Spleen (tissue), 11 donors: ENCODE results near the gene TOMM40L. TPM values are rescaled to one million over a fixed set of nuclear protein-coding genes. Genes with fewer than 3 reads are reported as not detected.

ENCODE experiments used
- DNase-seq: peaks from one replicate; pipeline ENCODE4 v3.0.0-alpha.2; 2020
- H3K27ac ChIP-seq, 8 donors: fragments of 200-600 bp; sonication (generic) in 7 of 8; 1 replicate in 4 of 8; 2 replicates in 4 of 8; pipeline versions ENCODE4 v1.5.0 to v1.8.0; 2016 to 2021; ENCODE audit warnings: inconsistent platforms in 4 of 8, mild to moderate bottlenecking in 4 of 8, moderate library complexity in 1 of 8
- H3K27me3 ChIP-seq, 7 donors: fragments of 200-600 bp; sonication (generic) in 6 of 7; replicated peaks in 1 of 7; 1 replicate in 4 of 7; 2 replicates in 3 of 7; pipeline versions ENCODE4 v1.5.0 to v1.8.0; 2016 to 2021; ENCODE audit warnings: inconsistent platforms in 3 of 7, mild to moderate bottlenecking in 1 of 7
- H3K36me3 ChIP-seq, 6 donors: fragments of 200-600 bp; sonication (generic) in 5 of 6; 1 replicate in 4 of 6; 2 replicates in 2 of 6; pipeline versions ENCODE4 v1.5.0 to v1.8.0; 2016 to 2021; ENCODE audit warnings: inconsistent platforms in 2 of 6
- H3K4me1 ChIP-seq, 6 donors: fragments of 200-600 bp; sonication (generic) in 5 of 6; 1 replicate in 3 of 6; 2 replicates in 3 of 6; pipeline versions ENCODE4 v1.5.0 to v1.8.0; 2016 to 2021; ENCODE audit warnings: inconsistent platforms in 3 of 6
- H3K4me3 ChIP-seq, 8 donors: fragments of 200-600 bp; sonication (generic) in 7 of 8; 1 replicate in 4 of 8; 2 replicates in 4 of 8; pipeline versions ENCODE4 v1.5.0 to v1.8.0; 2016 to 2021; ENCODE audit warnings: inconsistent platforms in 4 of 8, mild to moderate bottlenecking in 4 of 8, moderate library complexity in 2 of 8
- H3K9me3 ChIP-seq, 8 donors: fragments of 200-600 bp; sonication (generic) in 7 of 8; 1 replicate in 4 of 8; 2 replicates in 4 of 8; pipeline versions ENCODE4 v1.5.0 to v1.8.0; 2016 to 2021; ENCODE audit warnings: inconsistent platforms in 4 of 8
- CTCF ChIP-seq, 11 experiments: fragments of 200-600 bp in 7 of 11; fragments of 450-650 bp in 4 of 11; sonication (generic) in 4 of 11; IDR thresholded peaks in 8 of 11; conservative IDR thresholded peaks in 3 of 11; 1 replicate in 7 of 11; 2 replicates in 4 of 11; pipeline versions ENCODE4 v1.4.0 to v1.8.0; 2016 to 2021; ENCODE audit warnings: antibody characterized with exemption in 11 of 11, inconsistent platforms in 4 of 11, mild to moderate bottlenecking in 1 of 11
- POLR2A ChIP-seq, 3 donors: fragments of 450-650 bp; IDR thresholded peaks; one replicate each; pipeline ENCODE4 v1.5.1; 2017; ENCODE audit warnings: antibody characterized with exemption in 3 of 3, mild to moderate bottlenecking in 1 of 3
- POLR2AphosphoS5 ChIP-seq, 3 donors: sonication (generic); formaldehyde crosslinking; IDR thresholded peaks; one replicate each; pipeline ENCODE4 v1.5.1; 2017; ENCODE audit warnings: antibody characterized with exemption in 3 of 3
- WGBS, 5 donors: extraction: QIAGEN DNeasy Blood & Tissue Kit in 3 of 5; methylation state at CpG; one replicate each; pipeline versions ENCODE4 v1.1.5 to v1.1.7; 2013 to 2018; 5-methylcytosine and 5-hydroxymethylcytosine counted together
- intact Hi-C: fragments of 100-400 bp; cut with DNase I; formaldehyde crosslinking; loops from one replicate; pipeline ENCODE4 v1.15.0; 2023; ENCODE audit warnings: low total_unique reads
- polyA plus RNA-seq, 3 donors: library from polyadenylated mRNA; stranded (reverse); fragments of 200-250 nt; gene quantifications; one replicate each; pipeline ENCODE4 v1.2.1, GENCODE V29; 2013
- total RNA-seq, 7 donors: library from RNA; depleted of rRNA in 3 of 7; stranded (reverse); fragments of >200 nt in 3 of 7; fragmentation: NEBNext Ultra II Directional in 4 of 7; extraction: Animal tissue kit (Norgen Biotek cat#: 25700) in 4 of 7; gene quantifications; one replicate each; pipeline versions ENCODE4 v1.1.0 to v1.2.1, GENCODE V29; 2016 to 2021
- donor health status: healthy with polysubstance abuse.
- donor health status: DM: no; HTN: no; CAD: no; lungs with moderate emphysema.
- donor health status: DM: no; HTN: no; CAD: no.
- donor health status: Bipolar disorder and iron deficiency.
- donor health status: healthy.
- donor health status: DM: no; HTN: no; CAD: no.
- donor health status: DM: yes; HTN: yes; CAD: no.

The TOMM40L gene
- total and polyA plus RNA-seq, 10 donors, result 6.2 to 15.3 (median 9.5) TPM

DNA sequence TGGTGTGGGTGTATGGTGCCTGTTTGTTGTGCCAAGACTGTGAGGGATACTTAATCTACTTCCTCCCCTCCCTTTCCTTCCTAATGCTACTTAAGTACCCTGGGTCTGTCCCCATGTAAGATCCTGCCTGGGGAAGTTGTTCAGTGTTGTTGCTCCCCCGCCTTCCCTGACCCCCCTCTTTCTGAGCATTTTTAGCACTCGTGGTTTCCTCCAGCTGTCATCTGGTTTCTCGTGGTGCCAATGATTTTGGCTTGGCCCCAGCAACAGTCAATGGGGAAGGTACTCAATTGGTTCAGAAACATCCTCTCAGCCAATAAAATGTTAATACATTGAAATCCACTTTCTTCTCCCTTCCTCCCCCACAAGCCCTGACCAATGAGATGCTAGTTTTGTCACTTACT, 40.6 kb upstream of the TOMM40L start:
- intact Hi-C loops, result no loop called here

DNA sequence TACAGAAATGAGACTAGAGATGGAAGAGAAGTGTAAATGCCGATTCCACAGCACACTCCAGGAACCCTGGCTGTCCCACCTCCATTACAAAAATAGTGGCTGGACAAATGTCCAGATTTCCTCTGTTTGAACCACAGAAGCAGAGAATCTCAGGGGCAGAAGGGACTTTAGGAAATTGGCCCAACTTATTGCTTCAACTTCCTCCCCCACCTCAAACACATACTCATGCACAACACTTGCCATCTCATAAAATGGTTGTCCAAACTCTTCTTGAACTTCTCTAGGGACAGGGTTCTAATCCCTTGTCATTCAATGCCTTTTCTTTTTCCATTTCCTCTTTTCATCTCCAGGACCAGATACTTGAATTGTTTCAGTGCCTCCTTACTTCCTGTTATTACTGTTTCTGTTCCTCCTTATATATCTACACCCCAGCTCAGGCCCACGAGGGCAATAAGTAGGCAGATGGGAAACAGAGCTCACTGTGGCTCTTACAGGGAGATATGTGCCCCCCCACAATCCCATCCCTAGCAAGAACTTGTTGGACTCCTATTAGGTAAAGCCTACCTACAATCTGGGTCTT, 40.0 kb upstream of the TOMM40L start:
- peak overlapping the region; percentile 76 to 92 (median 91) for H3K27ac ChIP-seq
- H3K36me3 ChIP-seq, result peaks cover 0 to under 1% (median 0%) of the 10 kb centered on the region in 6 donors
- TF ChIP-seq POLR2A (IDR thresholded peaks at IDR 0.05) (peak in 1 of 3 donors; percentile 18), CTCF (IDR thresholded peaks at IDR 0.05 in 8 of 11, conservative IDR thresholded peaks at IDR 0.05 in 3 of 11) (peak in 1 of 11 experiments; percentile 4), POLR2AphosphoS5 (IDR thresholded peaks at IDR 0.05) (peak in 1 of 3 donors; percentile 41)
- 0 to 7% (median 1%) methylated on average over 2 of the region's 2 CpGs for WGBS, 5 donors
- intact Hi-C loops, result no loop called here
- DNase-seq, result peak; percentile 72
- H3K4me1 ChIP-seq, result peaks cover 50 to 94% (median 84%) of the 10 kb centered on the region in 6 donors
- H3K4me3 ChIP-seq, result peak overlapping the region in 2 of 8 donors; percentile 25 to 56
- H3K9me3 ChIP-seq, result no peaks in the 10 kb centered on the region
- no peaks in the 10 kb centered on the region for H3K27me3 ChIP-seq

More for the DNA sequence above, 40.6 kb upstream of the TOMM40L start:
- H3K36me3 ChIP-seq, result no peaks in the 10 kb centered on the region
- WGBS, 5 donors, result 0 to 1% (median 0%) methylated on average over 3 of the region's 3 CpGs
- H3K9me3 ChIP-seq, result no peaks in the 10 kb centered on the region
- peak overlapping the region in 3 of 8 donors; percentile 25 to 56 (median 26) for H3K4me3 ChIP-seq
- H3K4me1 ChIP-seq, result peaks cover 50 to 94% (median 86%) of the 10 kb centered on the region in 6 donors
- TF ChIP-seq POLR2A (IDR thresholded peaks at IDR 0.05) (no peak), POLR2AphosphoS5 (IDR thresholded peaks at IDR 0.05) (peak in 2 of 3 donors; percentile 26 to 81), CTCF (IDR thresholded peaks at IDR 0.05 in 8 of 11, conservative IDR thresholded peaks at IDR 0.05 in 3 of 11) (no peak)
- DNase-seq, result peak; percentile 88
- H3K27ac ChIP-seq, result peak overlapping the region; percentile 76 to 92 (median 91)
- no peaks in the 10 kb centered on the region for H3K27me3 ChIP-seq

DNA sequence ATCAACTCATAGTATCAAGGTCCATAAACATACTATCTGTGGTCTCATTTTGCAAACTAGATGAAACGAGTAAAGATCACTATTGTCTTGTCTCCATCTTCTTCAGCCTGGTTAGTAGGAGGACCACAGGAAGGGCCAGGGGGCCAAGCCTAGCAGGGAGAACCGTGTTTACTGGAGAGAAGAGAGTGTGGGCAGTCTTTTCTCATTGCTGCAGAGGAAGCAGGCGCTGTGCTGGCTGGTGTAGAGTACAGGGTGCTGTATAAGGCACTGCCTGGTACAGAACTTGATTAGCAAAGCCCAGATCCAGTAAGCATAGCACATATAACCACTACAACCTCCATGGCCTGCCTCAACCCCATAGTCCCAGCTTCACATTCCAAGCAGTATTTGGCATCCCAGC, 38.5 kb upstream of the TOMM40L start:
- intact Hi-C loops, result no loop called here
- DNase-seq, result peak; percentile 77
- H3K36me3 ChIP-seq, result peaks cover 0 to 8% (median 0%) of the 10 kb centered on the region in 6 donors
- H3K9me3 ChIP-seq, result no peaks in the 10 kb centered on the region
- no peaks in the 10 kb centered on the region for H3K27me3 ChIP-seq
- WGBS, 5 donors, result 54 to 67% (median 60%) methylated on average over 3 of the region's 3 CpGs
- no peak for TF ChIP-seq CTCF (IDR thresholded peaks at IDR 0.05 in 8 of 11, conservative IDR thresholded peaks at IDR 0.05 in 3 of 11)
- no peak for TF ChIP-seq POLR2A (IDR thresholded peaks at IDR 0.05)
- no peak for TF ChIP-seq POLR2AphosphoS5 (IDR thresholded peaks at IDR 0.05)
- H3K4me3 ChIP-seq, result no peak overlapping the region
- peaks cover 45 to 94% (median 80%) of the 10 kb centered on the region in 6 donors for H3K4me1 ChIP-seq
- peak overlapping the region; percentile 76 to 92 (median 91) for H3K27ac ChIP-seq

DNA sequence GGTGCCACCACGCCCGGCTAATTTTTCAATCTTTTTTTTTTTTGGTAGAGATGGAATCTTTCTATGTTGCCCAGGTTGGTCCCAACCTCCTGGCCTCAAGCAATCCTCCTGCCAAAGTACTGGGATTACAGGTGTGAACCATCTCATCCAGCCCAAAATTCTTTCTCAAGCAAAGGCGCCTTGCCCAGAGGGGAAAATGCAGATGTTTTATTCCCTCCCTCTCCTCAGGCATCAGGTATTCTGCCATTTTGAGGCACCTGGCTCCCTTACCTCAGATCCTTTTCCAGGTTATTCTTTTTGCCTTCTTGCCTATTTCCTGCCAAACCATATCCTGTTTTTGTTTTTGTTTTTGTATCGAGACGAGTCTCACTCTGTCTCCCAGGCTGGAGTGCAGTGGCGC, 37.5 kb upstream of the TOMM40L start:
- Histone ChIP-seq H3K4me1 (peaks cover 45 to 94% (median 80%) of the 10 kb centered on the region in 6 donors), H3K4me3 (no peak overlapping the region), H3K36me3 (peaks cover 0 to 8% (median 0%) of the 10 kb centered on the region in 6 donors), H3K27me3 (no peaks in the 10 kb centered on the region), H3K9me3 (no peaks in the 10 kb centered on the region), H3K27ac (peak overlapping the region in 5 of 8 donors; percentile 89 to 92 (median 92))
- no peak for TF ChIP-seq POLR2A (IDR thresholded peaks at IDR 0.05)
- TF ChIP-seq POLR2AphosphoS5 (IDR thresholded peaks at IDR 0.05), result no peak
- TF ChIP-seq CTCF (IDR thresholded peaks at IDR 0.05 in 8 of 11, conservative IDR thresholded peaks at IDR 0.05 in 3 of 11), result no peak
- intact Hi-C loops, result no loop called here
- DNase-seq, result no peak
- 72 to 78% (median 76%) methylated on average over 6 of the region's 6 CpGs for WGBS, 5 donors
